C4-2B (cell line): ENCODE results near the gene ARL15.
"Not testable (repeated sequence)": the region's sequence is repeated elsewhere in the genome, so short reads cannot be mapped to it uniquely, and the experiment has no call there.

Source experiments
- H3K27ac ChIP-seq: fragments of 450-650 bp; 2 replicates; pipeline ENCODE4 v1.5.1; 2017
- ZFX ChIP-seq: fragments of 450-650 bp; IDR thresholded peaks from 2 replicates; pipeline ENCODE4 v1.6.1; 2017
- TF ChIP-seq, protein P1 (sequence below): fragments of 450-650 bp; conservative IDR thresholded peaks from 2 replicates; pipeline ENCODE4 v1.5.1; 2017; ENCODE audit warnings: mild to moderate bottlenecking

ARL15 gene

DNA sequence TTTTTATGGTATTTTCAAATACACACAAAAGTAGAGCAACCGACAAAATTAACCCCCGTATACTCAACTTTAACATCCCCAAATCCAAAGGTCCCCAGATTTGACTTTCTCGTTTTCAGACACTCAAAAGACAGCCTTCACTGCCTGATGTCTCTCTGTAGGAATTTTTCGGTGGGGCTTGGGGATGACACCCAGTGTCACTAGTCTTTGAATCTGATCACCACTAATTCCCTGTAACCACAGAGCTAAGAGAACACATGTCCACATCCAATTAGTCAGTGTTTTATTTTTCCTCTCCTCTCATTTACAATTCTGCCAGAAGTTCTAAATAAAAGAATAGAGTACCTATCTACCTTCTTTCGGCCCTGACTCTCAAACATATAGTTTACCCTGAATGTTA, 324.6 kb downstream of the ARL15 start:
- no peak for TF ChIP-seq ZFX
- TF ChIP-seq, protein P1, sequence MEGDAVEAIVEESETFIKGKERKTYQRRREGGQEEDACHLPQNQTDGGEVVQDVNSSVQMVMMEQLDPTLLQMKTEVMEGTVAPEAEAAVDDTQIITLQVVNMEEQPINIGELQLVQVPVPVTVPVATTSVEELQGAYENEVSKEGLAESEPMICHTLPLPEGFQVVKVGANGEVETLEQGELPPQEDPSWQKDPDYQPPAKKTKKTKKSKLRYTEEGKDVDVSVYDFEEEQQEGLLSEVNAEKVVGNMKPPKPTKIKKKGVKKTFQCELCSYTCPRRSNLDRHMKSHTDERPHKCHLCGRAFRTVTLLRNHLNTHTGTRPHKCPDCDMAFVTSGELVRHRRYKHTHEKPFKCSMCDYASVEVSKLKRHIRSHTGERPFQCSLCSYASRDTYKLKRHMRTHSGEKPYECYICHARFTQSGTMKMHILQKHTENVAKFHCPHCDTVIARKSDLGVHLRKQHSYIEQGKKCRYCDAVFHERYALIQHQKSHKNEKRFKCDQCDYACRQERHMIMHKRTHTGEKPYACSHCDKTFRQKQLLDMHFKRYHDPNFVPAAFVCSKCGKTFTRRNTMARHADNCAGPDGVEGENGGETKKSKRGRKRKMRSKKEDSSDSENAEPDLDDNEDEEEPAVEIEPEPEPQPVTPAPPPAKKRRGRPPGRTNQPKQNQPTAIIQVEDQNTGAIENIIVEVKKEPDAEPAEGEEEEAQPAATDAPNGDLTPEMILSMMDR = no peak
- H3K27ac ChIP-seq = no peak overlapping the region

DNA sequence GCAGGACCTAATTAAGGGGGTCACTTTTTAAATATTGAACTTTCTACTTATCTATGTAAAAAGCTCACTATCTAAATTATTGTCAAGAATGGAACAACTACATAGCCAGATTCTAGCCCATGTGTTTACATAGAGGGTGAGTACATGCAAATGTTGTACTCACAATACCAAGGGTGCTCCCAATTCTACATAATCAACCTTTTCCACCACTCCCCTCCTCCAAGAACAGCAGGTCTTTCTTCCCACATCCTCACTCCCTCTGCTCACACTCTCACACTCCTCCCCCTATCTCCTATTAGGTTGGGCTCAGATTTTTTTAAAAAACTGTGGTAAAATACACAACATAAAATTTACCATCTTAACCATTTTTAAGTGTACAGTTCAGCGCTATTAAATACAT, 325.4 kb downstream of the ARL15 start:
- no peak overlapping the region for H3K27ac ChIP-seq
- no peak for TF ChIP-seq ZFX
- TF ChIP-seq, protein P1 = no peak

DNA sequence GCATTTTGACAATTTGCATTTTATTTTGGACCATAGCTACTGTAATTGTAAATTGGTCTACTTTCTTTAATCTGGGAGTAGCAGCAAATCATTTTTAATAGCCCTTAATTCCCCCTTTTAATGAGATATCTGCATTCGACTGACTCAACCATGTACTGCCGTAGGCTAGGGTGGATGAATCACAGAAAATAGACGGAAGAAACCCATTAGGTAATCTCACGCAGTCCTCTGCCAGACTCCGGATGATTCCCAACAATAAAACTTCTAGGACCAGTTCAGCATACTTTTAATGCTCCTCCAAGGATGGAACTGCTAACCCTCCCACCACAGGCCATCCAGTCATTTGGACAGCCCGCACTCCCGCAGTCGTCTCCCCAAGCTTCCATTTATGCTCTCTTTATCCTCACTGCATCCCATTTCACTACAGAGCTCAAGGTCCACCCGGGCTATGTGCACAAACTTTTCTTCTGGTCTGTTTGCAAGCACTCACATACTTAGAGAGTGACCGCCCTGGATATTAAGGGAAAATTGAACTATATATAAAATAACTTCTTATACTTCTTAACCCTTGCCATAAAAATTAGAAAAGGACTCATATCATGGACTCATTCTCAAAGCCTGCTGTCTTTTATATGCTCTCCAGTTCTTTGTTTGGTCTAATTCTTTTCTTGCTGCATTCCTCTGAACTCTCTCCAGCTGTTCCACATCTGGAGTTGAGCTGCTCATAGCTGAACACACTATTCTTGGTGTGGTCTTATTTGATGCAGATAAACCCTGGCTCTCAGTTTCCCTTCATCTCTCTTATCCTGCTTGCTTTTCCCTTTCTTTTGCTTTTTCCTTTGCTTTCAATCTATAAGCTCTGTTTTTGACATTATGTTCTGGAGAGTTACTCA, 326.6 kb downstream of the ARL15 start:
- no peak overlapping the region for H3K27ac ChIP-seq
- TF ChIP-seq ZFX = no peak
- TF ChIP-seq, protein P1 = no peak

DNA sequence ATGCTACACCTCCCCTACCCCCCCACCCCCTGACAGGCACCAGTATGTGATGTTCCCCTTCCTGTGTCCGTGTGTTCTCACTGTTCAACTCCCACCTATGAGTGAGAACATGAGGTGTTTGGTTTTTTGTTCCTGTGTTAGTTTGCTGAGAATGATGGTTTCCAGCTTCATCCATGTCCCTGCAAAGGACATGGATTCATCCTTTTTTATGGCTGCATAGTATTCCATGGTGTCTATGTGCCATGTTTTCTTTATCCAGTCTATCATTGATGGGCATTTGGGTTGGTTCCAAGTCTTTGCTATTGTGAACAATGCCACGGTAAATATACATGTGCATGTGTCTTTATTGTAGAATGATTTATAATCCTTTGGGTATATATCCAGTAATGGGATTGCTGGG, 328.1 kb downstream of the ARL15 start:
- not testable (repeated sequence) for H3K27ac ChIP-seq

DNA sequence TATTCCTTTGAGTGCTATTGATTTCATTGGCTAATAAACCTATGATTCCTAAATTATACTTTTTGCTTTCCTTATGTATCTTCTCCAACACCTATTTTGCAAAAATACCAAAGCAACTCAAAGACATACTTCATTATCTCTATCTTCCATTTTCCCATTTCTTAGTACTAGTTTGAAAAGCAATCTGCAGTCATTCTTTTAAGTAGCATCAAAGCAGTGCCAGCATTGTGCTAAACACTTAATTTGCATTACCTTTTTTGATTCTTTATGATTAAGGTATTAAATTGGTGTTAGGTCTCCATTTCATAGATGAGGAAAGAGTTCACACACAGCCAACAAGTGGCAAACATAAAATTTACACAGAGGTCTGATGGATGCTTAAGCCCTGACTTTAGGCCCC, 330.3 kb downstream of the ARL15 start:
- TF ChIP-seq, protein P1 = no peak
- TF ChIP-seq ZFX = no peak
- no peak overlapping the region for H3K27ac ChIP-seq

DNA sequence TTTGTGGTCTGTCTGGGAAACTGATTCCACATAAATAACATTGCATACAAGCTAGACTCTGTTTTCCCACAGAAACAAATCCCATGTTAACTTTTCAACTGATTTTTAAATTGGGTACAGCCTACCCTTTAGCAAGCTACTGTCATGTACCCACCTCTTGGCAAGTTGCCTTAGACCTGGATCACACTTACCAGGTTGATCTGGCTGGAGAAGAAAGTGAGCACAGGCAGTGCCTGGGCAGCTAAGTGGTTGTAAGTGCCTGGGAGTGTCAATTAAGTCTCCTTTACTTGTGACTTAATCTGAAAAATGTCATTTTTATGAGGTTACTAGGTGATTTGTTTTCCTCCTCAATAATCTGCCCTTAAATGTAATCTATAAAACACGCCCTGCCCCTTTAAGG, 336.4 kb downstream of the ARL15 start:
- H3K27ac ChIP-seq = no peak overlapping the region
- no peak for TF ChIP-seq ZFX
- TF ChIP-seq, protein P1 = no peak

DNA sequence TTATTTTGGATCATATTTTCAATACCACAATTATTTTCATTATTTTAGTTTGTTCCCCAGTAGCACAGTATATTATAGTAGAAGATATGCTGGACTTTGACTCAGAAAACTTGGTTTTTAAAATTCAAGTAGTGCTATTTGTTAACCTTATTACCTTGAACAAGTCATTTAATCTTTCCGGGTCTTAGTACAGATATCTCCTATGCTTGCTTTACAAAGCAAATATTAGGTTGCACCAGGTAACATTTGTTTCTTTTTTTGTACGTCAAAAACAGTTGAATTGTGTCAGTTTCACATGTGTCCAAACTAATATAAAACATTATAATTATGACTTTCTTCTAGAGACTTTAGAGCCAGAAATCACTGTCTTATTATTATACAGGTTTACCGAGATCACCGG, 338.1 kb downstream of the ARL15 start:
- no peak for TF ChIP-seq ZFX
- TF ChIP-seq, protein P1 = no peak
- H3K27ac ChIP-seq = no peak overlapping the region

DNA sequence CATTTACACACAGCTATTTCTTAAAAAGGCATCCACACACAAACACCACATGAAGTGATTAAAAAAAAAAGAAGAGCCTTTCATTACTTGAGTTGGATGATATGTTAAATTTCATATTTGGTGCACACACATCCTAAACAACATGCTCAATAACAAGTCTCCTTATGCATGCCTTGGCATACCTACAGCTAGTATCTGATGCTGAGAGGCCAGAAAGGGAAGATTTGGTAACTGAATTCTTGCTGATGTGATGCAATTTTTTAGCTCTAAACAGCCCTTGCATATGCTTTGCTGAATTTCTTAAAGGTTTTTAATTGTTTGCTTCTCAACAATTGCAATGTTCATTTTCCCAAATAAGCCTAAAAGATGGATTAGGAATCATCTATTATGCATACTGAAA, 338.8 kb downstream of the ARL15 start:
- TF ChIP-seq, protein P1 = no peak
- TF ChIP-seq ZFX = no peak
- H3K27ac ChIP-seq = no peak overlapping the region
